K562 (cell line): ENCODE data around the gene GEMIN5. TPM values are rescaled to one million over a fixed set of nuclear protein-coding genes. Genes with fewer than 3 reads are reported as not detected.

ENCODE experiments used
- AFF1 ChIP-seq, 2 experiments: fragments of 450-650 bp; IDR thresholded peaks; 2 replicates each; pipeline ENCODE4 v1.6.1; 2018; ENCODE audit warnings: mild to moderate bottlenecking in 2 of 2, low read depth in 1 of 2; ENCODE audit not compliant: partially characterized antibody in 2 of 2
- C11orf30 ChIP-seq: fragments of 450-650 bp; IDR thresholded peaks from 2 replicates; pipeline ENCODE4 v1.6.1; 2016; ENCODE audit warnings: low read depth, mild to moderate bottlenecking
- EP300 ChIP-seq: IDR thresholded peaks from 2 replicates; pipeline ENCODE4 v1.6.1; 2012; ENCODE audit warnings: low read length, improper control_type of control experiment
- EZH2 ChIP-seq: IDR thresholded peaks from 2 replicates; pipeline ENCODE4 v1.6.1; 2012; ENCODE audit warnings: low read depth, mild to moderate bottlenecking, inconsistent platforms, low read length, borderline replicate concordance
- KAT8 ChIP-seq: fragments of 450-650 bp; IDR thresholded peaks from 2 replicates; pipeline ENCODE4 v1.6.1; 2016; ENCODE audit warnings: low read depth, mild to moderate bottlenecking
- NR1H2 ChIP-seq: sonication (generic); formaldehyde crosslinking; IDR thresholded peaks from 2 replicates; pipeline ENCODE4 v1.4.0; 2020; ENCODE audit warnings: mild to moderate bottlenecking, missing genetic modification reagents
- SIRT6 ChIP-seq: IDR thresholded peaks from one replicate; pipeline ENCODE4 v1.6.1; 2012; ENCODE audit warnings: low read depth, mild to moderate bottlenecking, control low read depth, inconsistent platforms, low read length, moderate library complexity
- ZBTB49 ChIP-seq: sonication (generic); formaldehyde crosslinking; IDR thresholded peaks from 2 replicates; pipeline ENCODE4 v1.8.0; 2022; ENCODE audit warnings: missing genetic modification reagents, mild to moderate bottlenecking, borderline replicate concordance
- ZFX ChIP-seq: sonication (generic); formaldehyde crosslinking; IDR thresholded peaks from 2 replicates; pipeline ENCODE4 v1.8.0; 2022; ENCODE audit warnings: mild to moderate bottlenecking, missing genetic modification reagents, moderate library complexity
- ZNF316 ChIP-seq: fragments of 450-650 bp; IDR thresholded peaks from 2 replicates; pipeline ENCODE4 v1.6.1; 2016
- ZNF518B ChIP-seq: fragments of 250-450 bp; sonication (Bioruptor Pico); IDR thresholded peaks from 2 replicates; pipeline ENCODE4 v1.5.0; 2021; ENCODE audit warnings: mild to moderate bottlenecking, moderate library complexity
- polyA plus RNA-seq, 8 experiments: library from polyadenylated mRNA; depleted of rRNA in 4 of 8; stranded (reverse) in 5 of 8; unstranded in 3 of 8; fragments of >200 nt; fragmentation: Nextera tagmentation in 2 of 8; fragmentation: Illumina TruSeq in 1 of 8; extraction: Ambion mirVana in 2 of 8; extraction: Trizol in 1 of 8; gene quantifications; 2 replicates each; pipeline versions ENCODE4 v1.2.1 to v1.2.3, GENCODE V29; 2011 to 2014; ENCODE audit warnings: inconsistent platforms in 1 of 8, missing spikeins in 1 of 8
- total RNA-seq, 7 experiments: library from RNA; depleted of rRNA in 6 of 7; stranded (reverse); fragments of >200 nt in 6 of 7; fragmentation: Illumina TruSeq in 2 of 7; extraction: Trizol in 2 of 7; gene quantifications; 2 replicates each; pipeline versions ENCODE4 v1.2.1 to v1.2.3, GENCODE V29; 2011 to 2021; ENCODE audit warnings: low replicate concordance in 1 of 7

Gene GEMIN5
- total and polyA plus RNA-seq, 9 of the 15 experiments (the other 6 are each of a cell fraction or from before 2014, with no cell fraction given), result 10.3 to 48.2 (median 34.7) TPM

GRCh38 chr5:154841273-154841661 is 96.7 kb downstream of the GEMIN5 start (continued):
- TF ChIP-seq ZBTB49 (CRISPR knock-in tag) (no peak), ZFX (CRISPR knock-in tag) (peak; percentile 5; the same call in 1 of the 2 replicates), C11orf30 (peak; percentile 54; the same call in 1 of the 2 replicates), ZNF518B (CRISPR knock-in tag) (no peak), EZH2 (no peak), NR1H2 (CRISPR knock-in tag) (no peak), AFF1 (IDR thresholded peaks at IDR 0.05; ENCODE audit: low read depth in 1 of 2, partially characterized antibody in 2 of 2) (no peak), SIRT6 (no peak), EP300 (no peak), KAT8 (no peak), ZNF316 (peak; percentile 64)
- TF ChIP-seq, all 486 proteins: peak for 3
